Aorta (tissue), 5 donors: ENCODE measurements around the gene RTEL1. TPM values are rescaled to one million over a fixed set of nuclear protein-coding genes. Genes with fewer than 3 reads are reported as not detected.

Source experiments
- ATAC-seq: fragments of 200-7000 bp; cut with Tn5 transposase; one replicate; pipeline ENCODE4 v1.9.1; 2022; ENCODE audit warnings: moderate library complexity; ENCODE audit not compliant: low FRiP score
- DNase-seq, 2 donors: peaks; one replicate each; pipeline ENCODE4 v3.0.0-alpha.2; 2020
- H3K27ac ChIP-seq, 2 donors: one replicate each; pipeline ENCODE4 v1.5.1; 2013; ENCODE audit warnings: low read length in 2 of 2, mild to moderate bottlenecking in 2 of 2, moderate library complexity in 2 of 2, control low read depth in 1 of 2, inconsistent platforms in 1 of 2, low read depth in 1 of 2
- H3K27me3 ChIP-seq, 2 donors: one replicate each; pipeline ENCODE4 v1.6.1; 2013; ENCODE audit warnings: control low read depth in 1 of 2, low read length in 1 of 2, mild to moderate bottlenecking in 1 of 2, moderate library complexity in 1 of 2; ENCODE audit not compliant: insufficient read depth in 2 of 2, control insufficient read depth in 1 of 2
- H3K36me3 ChIP-seq, 2 donors: one replicate each; pipeline ENCODE4 v1.6.1; 2013; ENCODE audit warnings: control low read depth in 1 of 2, low read length in 1 of 2, mild to moderate bottlenecking in 1 of 2; ENCODE audit not compliant: insufficient read depth in 2 of 2, control insufficient read depth in 1 of 2
- H3K4me1 ChIP-seq, 2 donors: one replicate each; pipeline ENCODE4 v1.6.1; 2013; ENCODE audit warnings: low read length in 2 of 2, control low read depth in 1 of 2, mild to moderate bottlenecking in 1 of 2, moderate library complexity in 1 of 2; ENCODE audit not compliant: insufficient read depth in 2 of 2, control insufficient read depth in 1 of 2
- H3K4me3 ChIP-seq, 2 donors: one replicate each; pipeline ENCODE4 v1.5.1; 2013; ENCODE audit warnings: low read length in 2 of 2, control low read depth in 1 of 2, mild to moderate bottlenecking in 1 of 2
- H3K9me3 ChIP-seq: one replicate; pipeline ENCODE4 v1.6.1; 2013; ENCODE audit warnings: mild to moderate bottlenecking, low read length; ENCODE audit not compliant: control insufficient read depth
- WGBS, 2 donors: extraction: QIAGEN DNeasy Blood & Tissue Kit; methylation state at CpG; one replicate each; pipeline ENCODE4 v1.1.7; 2013; 5-methylcytosine and 5-hydroxymethylcytosine counted together
- intact Hi-C, 2 donors: fragments of 100-400 bp; cut with DNase I; formaldehyde crosslinking; loops; one replicate each; pipeline versions ENCODE4 v1.14.2 to v1.15.0; 2022
- polyA plus RNA-seq, 2 donors: library from polyadenylated mRNA; stranded (reverse); fragments of 200-250 nt; gene quantifications; one replicate each; pipeline ENCODE4 v1.2.3, GENCODE V29; 2013
- total RNA-seq, 2 donors: library from RNA; stranded (reverse); fragmentation: NEBNext Ultra II Directional; extraction: Animal tissue kit (Norgen Biotek cat#: 25700); gene quantifications; one replicate each; pipeline ENCODE4 v1.2.1, GENCODE V29; 2021
- donor health status: healthy with polysubstance abuse.
- donor health status: Bipolar disorder and iron deficiency.
- donor health status: DM: no; HTN: no; CAD: no.
- donor health status: DM: no; HTN: no; CAD: no.
- donor health status: DM: yes; HTN: yes; CAD: no.

RTEL1 gene
- total and polyA plus RNA-seq, 4 donors: 6.8 to 114 (median 39.3) TPM

DNA sequence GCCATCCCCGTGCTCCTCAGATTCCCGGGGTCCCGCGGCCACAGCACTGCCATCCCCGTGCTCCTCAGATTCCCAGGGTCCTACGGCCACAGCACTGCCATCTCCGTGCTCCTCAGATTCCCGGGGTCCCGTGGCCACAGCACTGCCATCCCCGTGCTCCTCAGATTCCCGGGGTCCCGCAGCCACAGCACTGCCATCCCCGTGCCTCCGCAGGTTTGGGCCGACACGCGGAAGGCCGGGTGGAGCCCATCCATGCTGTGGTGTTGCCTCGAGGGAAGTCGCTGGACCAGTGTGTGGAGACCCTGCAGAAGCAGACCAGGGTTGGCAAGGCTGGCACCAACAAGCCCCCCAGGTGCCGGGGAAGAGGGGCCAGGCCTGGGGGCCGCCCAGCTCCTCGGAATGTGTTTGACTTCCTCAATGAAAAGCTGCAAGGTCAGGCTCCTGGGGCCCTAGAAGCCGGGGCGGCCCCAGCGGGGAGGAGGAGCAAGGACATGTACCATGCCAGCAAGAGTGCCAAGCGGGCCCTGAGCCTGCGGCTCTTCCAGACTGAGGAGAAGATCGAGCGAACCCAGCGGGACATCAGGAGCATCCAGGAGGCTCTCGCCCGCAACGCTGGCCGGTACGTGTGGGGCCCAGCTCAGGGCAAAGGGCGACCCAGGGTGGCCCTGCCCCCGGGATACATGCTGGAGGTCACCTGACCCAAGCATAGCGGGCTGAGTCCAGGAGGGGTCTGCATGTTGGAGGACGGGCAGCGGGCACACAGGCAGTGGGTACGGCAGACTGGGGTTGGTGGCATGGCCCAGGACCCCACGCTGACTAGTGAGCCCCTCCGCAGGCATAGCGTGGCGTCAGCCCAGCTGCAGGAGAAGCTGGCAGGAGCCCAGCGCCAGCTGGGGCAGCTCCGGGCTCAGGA, 77.1 kb downstream of the RTEL1 start:
- no peak for ATAC-seq
- intact Hi-C loops: no loop called here
- Histone ChIP-seq H3K9me3 (no peaks in the 10 kb centered on the region), H3K27ac (no peak overlapping the region), H3K4me3 (no peak overlapping the region), H3K27me3 (no peaks in the 10 kb centered on the region), H3K36me3 (no peaks in the 10 kb centered on the region), H3K4me1 (no peaks in the 10 kb centered on the region)
- DNase-seq: peak; percentile 54 to 67
- WGBS, 2 donors: 92% methylated on average over 44 to 48 of the region's 48 CpGs

DNA sequence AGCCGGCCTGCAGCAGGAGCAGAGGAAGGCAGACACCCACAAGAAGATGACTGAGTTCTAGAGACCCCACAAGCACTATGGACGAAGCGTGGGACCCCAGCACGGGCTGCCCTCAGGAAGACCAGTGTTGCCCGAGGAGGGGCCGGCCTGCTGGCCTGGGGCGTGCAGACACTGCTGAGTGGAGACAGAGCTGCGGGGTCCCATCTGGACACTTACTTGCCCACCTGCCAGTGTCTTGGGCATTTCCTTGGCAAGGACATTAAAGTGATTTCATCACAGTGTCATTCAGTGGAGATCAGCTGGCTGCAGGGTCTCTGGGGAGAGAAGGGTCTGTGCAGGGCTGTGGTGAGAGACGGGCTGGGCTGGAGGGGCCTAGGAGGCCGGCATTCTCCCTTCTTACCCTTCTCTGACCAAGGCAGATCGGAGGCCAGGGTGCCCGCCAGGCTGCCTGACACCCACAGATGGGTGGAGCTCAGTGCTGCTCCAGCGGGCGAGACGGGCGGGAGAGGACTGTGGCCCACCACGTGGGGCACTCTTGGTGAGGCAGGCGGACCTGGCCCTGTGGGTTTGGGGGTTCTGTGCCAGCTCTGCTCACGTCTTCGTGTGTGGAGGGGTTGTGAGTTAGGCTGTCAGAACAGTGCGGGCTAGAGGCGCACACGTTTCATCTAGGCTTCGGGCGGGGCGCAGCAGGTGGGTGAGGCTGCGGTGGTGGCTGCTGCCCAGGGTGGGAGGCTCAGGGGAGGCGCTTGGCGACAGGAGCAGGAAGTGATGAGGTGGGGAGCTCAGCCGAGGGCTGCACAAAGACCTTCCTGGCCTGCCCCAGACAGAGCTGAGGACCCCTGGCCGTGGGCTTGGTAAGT, 78.0 kb downstream of the RTEL1 start, which contains the start of gene LIME1:
TSS of gene LIME1 (plus strand) at position 806 of the 860 bp plus-strand sequence. CDS start 886 bp downstream, outside the sequence.
- ATAC-seq (no peak), DNase-seq (peak; percentile 63 to 80)
- Histone ChIP-seq H3K4me3 (no peak within 1 kb of the TSS), H3K4me1 (no peaks in the 10 kb centered on the region), H3K27ac (no peak within 1 kb of the TSS), H3K9me3 (no peaks in the 10 kb centered on the region), H3K27me3 (no peaks in the 10 kb centered on the region), H3K36me3 (no peaks in the 10 kb centered on the region)
- intact Hi-C loops: no loop called here
- WGBS, 2 donors: 84 to 86% methylated on average over 31 of the region's 31 CpGs

DNA sequence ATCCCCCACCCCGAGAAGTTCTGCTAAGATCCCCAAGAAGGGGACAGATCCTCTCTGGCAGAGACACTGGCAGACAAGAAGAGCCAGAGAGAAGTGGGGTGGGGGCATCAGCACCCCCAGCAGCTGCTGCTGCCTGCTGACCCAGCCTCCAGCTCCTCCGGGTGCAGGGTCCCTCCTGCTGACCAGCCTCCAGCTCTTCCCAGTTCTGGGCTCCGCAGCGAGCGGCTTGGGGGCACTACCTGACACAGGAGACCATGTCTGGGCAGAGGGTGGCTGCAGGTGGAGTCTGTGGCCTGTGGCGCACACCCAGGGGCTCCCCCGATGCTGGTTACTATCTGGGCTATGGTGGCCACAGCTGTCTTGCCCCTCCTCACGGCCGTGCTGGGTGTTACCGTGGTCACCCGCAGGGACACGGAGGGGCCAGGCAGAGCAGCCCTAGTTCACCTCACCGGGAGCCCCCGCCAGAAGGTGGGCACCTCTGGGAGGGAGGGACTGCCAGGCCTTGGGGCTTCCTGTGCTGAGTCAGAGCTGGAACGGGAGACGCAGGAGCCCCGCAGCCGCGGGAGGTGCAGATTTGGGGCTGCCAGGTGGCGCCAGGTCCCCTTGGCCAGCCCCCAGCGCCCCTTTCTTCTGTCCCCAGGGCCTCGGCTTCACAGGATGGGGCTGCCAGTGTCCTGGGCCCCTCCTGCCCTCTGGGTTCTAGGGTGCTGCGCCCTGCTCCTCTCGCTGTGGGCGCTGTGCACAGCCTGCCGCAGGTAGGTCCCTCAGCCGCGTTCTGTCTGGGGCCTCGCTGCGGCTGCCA, 79.0 kb downstream of the RTEL1 start:
- intact Hi-C loops: no loop called here
- Histone ChIP-seq H3K27me3 (no peaks in the 10 kb centered on the region), H3K27ac (no peak overlapping the region), H3K9me3 (no peaks in the 10 kb centered on the region), H3K4me3 (no peak overlapping the region), H3K4me1 (no peaks in the 10 kb centered on the region), H3K36me3 (no peaks in the 10 kb centered on the region)
- DNase-seq: peak; percentile 56 to 77
- no peak for ATAC-seq
- 68 to 73% methylated on average over 30 of the region's 30 CpGs for WGBS, 2 donors

DNA sequence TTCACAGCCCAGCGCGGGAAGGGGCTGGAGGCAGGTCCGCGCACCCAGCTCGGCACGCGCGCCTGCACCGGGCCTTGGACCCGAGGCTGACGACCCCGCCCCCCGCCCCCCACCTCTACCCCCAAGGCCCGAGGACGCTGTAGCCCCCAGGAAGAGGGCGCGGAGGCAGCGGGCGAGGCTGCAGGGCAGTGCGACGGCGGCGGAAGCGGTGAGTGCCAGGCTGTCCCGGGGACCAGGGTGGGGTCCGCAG, 79.5 kb downstream of the RTEL1 start:
- Histone ChIP-seq H3K27me3 (no peaks in the 10 kb centered on the region), H3K27ac (no peak overlapping the region), H3K4me3 (no peak overlapping the region), H3K36me3 (peaks cover 0 to under 1% of the 10 kb centered on the region in 2 donors), H3K9me3 (no peaks in the 10 kb centered on the region), H3K4me1 (no peaks in the 10 kb centered on the region)
- ATAC-seq (no peak), DNase-seq (peak in 1 of 2 donors; percentile 73)
- intact Hi-C loops: no loop called here
- WGBS, 2 donors: 35 to 62% methylated on average over 17 to 26 of the region's 26 CpGs

DNA sequence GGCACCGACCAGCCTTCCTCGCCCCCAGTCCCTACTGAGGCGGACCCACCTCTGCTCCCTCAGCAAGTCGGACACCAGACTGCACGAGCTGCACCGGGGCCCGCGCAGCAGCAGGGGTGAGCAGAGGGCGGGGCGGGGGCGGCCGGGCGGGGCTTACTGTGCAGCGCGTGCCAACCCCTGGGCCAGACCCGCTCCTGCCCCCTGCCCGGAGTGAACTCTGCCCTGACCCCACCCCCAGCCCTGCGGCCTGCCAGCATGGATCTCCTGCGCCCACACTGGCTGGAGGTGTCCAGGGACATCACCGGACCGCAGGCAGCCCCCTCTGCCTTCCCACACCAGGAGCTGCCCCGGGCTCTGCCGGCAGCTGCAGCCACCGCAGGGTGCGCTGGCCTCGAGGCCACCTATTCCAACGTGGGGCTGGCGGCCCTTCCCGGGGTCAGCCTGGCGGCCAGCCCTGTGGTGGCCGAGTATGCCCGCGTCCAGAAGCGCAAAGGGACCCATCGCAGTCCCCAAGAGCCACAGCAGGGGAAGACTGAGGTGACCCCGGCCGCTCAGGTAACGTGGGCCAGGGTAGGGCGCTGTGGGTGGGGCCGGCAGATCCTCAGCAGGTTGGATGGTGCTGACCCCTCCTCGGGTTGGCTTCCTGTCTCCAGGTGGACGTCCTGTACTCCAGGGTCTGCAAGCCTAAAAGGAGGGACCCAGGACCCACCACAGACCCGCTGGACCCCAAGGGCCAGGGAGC, 80.0 kb downstream of the RTEL1 start:
- H3K27ac ChIP-seq: no peak overlapping the region
- ATAC-seq (no peak), DNase-seq (peak; percentile 58 to 73)
- no peaks in the 10 kb centered on the region for H3K9me3 ChIP-seq
- H3K4me3 ChIP-seq: no peak overlapping the region
- intact Hi-C loops: loop anchor here in 1 of 2 donors (2.0 kb wide), 1 partner anchor 111 kb away; the partner anchor contains the start of gene GMEB2
- H3K4me1 ChIP-seq: no peaks in the 10 kb centered on the region
- H3K36me3 ChIP-seq: peaks cover 0 to 1% of the 10 kb centered on the region in 2 donors
- H3K27me3 ChIP-seq: no peaks in the 10 kb centered on the region
- 47 to 63% methylated on average over 39 to 43 of the region's 43 CpGs for WGBS, 2 donors

DNA sequence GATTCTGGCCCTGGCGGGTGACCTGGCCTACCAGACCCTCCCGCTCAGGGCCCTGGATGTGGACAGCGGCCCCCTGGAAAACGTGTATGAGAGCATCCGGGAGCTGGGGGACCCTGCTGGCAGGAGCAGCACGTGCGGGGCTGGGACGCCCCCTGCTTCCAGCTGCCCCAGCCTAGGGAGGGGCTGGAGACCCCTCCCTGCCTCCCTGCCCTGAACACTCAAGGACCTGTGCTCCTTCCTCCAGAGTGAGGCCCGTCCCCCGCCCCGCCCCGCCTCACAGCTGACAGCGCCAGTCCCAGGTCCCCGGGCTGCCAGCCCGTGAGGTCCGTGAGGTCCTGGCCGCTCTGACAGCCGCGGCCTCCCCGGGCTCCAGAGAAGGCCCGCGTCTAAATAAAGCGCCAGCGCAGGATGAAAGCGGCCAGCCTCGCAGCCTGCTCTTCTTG, 80.6 kb downstream of the RTEL1 start:
- intact Hi-C loops: loop anchor here in 1 of 2 donors (2.0 kb wide), 1 partner anchor 112 kb away; the partner anchor contains the start of gene GMEB2
- H3K27ac ChIP-seq: peak overlapping the region in 1 of 2 donors; percentile 8
- ATAC-seq: peak; percentile 28
- DNase-seq: peak; percentile 79 to 90
- WGBS, 2 donors: 16 to 22% methylated on average over 20 to 26 of the region's 26 CpGs
- H3K9me3 ChIP-seq: no peaks in the 10 kb centered on the region
- peaks cover 0 to 1% of the 10 kb centered on the region in 2 donors for H3K36me3 ChIP-seq
- H3K27me3 ChIP-seq: no peaks in the 10 kb centered on the region
- peak overlapping the region; percentile 35 to 38 for H3K4me3 ChIP-seq
- no peaks in the 10 kb centered on the region for H3K4me1 ChIP-seq

DNA sequence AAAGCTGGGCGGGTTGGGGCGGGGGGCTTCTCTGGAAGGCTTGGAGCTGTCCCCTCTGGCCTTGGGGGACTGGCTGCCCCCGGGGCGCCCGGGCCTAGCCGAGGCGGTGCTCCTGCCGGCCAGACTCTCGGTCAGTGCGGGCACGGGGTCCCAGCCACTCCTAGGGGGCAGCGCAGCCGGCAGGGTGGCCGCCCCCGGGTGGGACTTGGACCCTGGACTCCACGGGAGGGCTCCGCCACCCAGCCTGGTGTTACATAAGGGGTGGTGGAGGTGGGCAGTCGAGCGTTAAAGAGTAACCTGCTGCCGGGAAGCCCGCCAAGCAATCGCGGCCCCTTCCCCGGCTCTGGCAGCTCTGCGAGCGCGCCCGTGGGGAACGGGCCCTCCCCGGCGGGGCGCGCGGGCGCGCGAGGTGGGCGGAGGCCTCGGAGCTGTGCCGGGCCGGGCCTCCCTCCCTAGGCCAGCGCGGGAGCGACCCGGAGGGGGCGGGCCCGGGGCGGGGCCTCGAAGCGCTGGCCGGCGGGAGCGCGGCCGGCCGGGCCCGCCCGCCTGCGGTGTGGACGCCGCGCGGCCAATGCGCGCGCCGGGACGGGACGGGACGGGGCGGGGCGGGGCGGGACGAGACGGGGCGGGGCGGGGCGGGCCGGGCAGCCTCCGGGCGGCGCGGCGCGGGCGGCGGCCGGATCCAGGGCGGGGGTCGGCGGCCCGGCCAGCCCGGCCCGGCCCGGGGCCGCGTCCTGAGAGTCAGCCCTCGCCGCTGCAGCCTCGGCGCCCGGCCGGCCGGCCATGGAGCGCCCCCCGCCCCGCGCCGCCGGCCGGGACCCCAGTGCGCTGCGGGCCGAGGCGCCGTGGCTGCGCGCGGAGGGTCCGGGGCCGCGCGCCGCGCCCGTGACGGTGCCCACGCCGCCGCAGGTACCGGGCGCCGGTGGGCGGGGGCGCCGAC, 81.3 kb downstream of the RTEL1 start, which contains the start of gene SLC2A4RG:
TSS of gene SLC2A4RG (plus strand) at position 647 of the 940 bp plus-strand sequence. CDS start at position 784, 137 bp downstream.
- H3K36me3 ChIP-seq: peaks cover 0 to 1% of the 10 kb centered on the region in 2 donors
- intact Hi-C loops: loop anchor here in 1 of 2 donors (2.0 kb wide), 1 partner anchor 113 kb away; the partner anchor contains the start of gene GMEB2
- peak; percentile 74 for ATAC-seq
- H3K27ac ChIP-seq: peak within 1 kb of the TSS; percentile 63 to 68
- peak within 1 kb of the TSS; percentile 73 to 77 for H3K4me3 ChIP-seq
- no peaks in the 10 kb centered on the region for H3K4me1 ChIP-seq
- peak; percentile 87 to 93 for DNase-seq
- H3K9me3 ChIP-seq: no peaks in the 10 kb centered on the region
- H3K27me3 ChIP-seq: no peaks in the 10 kb centered on the region
- WGBS, 2 donors: 1% methylated on average over 48 to 136 of the region's 136 CpGs
